Measurements from ENCODE around the gene PSMB5. TPM values are rescaled to one million over a fixed set of nuclear protein-coding genes. Genes with fewer than 3 reads are reported as not detected.

PSMB5 gene
- total and polyA plus RNA-seq, 4 experiments from 2014 or later = 31.4 to 56.6 (median 43.3) TPM

DNA sequence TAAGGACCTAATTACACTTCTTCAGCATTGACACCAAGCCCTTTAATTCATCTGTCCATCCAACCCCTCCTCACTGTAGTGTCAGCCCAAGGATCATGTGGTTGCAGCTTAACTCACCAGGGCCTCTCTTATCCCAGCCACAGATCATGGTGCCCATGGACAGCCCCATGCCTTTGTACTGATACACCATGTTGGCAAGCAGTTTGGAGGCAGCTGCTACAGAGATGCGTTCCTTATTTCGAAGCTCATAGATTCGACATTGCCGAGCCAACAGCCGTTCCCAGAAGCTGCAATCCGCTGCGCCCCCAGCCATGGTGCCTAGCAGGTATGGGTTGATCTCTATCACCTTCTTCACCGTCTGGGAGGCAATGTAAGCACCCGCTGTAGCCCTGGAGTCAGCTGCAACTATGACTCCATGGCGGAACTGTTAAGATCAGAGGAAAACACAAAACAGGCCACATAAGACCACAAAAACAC, 1.4 kb downstream of the PSMB5 start:
- Mint-ChIP-seq H3K9me3 (peaks cover 0 to 2% (median 0%) of the 10 kb centered on the region in 8 donors), H3K36me3 (peaks cover 24 to 31% of the 10 kb centered on the region in 2 donors), H3K4me1 (peaks cover 26 to 54% (median 41%) of the 10 kb centered on the region in 4 donors), H3K27me3 (no peaks in the 10 kb centered on the region), H3K27ac (peak overlapping the region; percentile 89 to 99 (median 98)), H3K4me3 (peak overlapping the region; percentile 87 to 98 (median 93))
- no peak for DNase-seq
- intact Hi-C loops (cut with micrococcal nuclease) = no loop called here
- ChIA-PET POLR2A (ENCODE audit: partially characterized antibody) (interaction anchor here (0.8 to 3.1 kb wide), 4 partner anchors 25 to 52 kb away, joined by 3 to 41 read pairs (median 4); no protein-coding TSS in a partner anchor), CTCF (ENCODE audit: partially characterized antibody) (interaction anchor here (1.0 to 2.4 kb wide), 6 partner anchors 26 to 60 kb away, joined by 4 to 17 read pairs (median 7); no protein-coding TSS in a partner anchor)
- Histone ChIP-seq H3K27me3 (ENCODE audit: insufficient read depth, low read length) (no peaks in the 10 kb centered on the region), H3K36me3 (ENCODE audit: insufficient read depth, low read length) (peaks cover 17% of the 10 kb centered on the region), H3K4me1 (ENCODE audit: insufficient read depth, low read length) (peaks cover 30% of the 10 kb centered on the region), H3K4me3 (ENCODE audit: low read length in 2 of 2) (peak overlapping the region in 1 of 2 donors; percentile 90), H3K27ac (ENCODE audit: low read depth, low read length) (peak overlapping the region; percentile 5), H3K9me3 (ENCODE audit: control insufficient read depth in 1 of 2, low read length in 2 of 2) (no peaks in the 10 kb centered on the region)

GRCh38 chr14:23030936-23031335, 3.8 kb downstream of the PSMB5 start:
- Mint-ChIP-seq H3K9me3 (peaks cover 0 to 2% (median 0%) of the 10 kb centered on the region in 8 donors), H3K27me3 (no peaks in the 10 kb centered on the region), H3K27ac (peak overlapping the region in 4 of 7 donors; percentile 5 to 63 (median 29)), H3K36me3 (peaks cover 35 to 39% of the 10 kb centered on the region in 2 donors), H3K4me1 (peaks cover 30 to 62% (median 48%) of the 10 kb centered on the region in 4 donors), H3K4me3 (no peak overlapping the region)
- Histone ChIP-seq H3K27ac (ENCODE audit: low read depth, low read length) (no peak overlapping the region), H3K4me1 (ENCODE audit: insufficient read depth, low read length) (peaks cover 38% of the 10 kb centered on the region), H3K36me3 (ENCODE audit: insufficient read depth, low read length) (peaks cover 21% of the 10 kb centered on the region), H3K4me3 (ENCODE audit: low read length in 2 of 2) (no peak overlapping the region), H3K9me3 (ENCODE audit: control insufficient read depth in 1 of 2, low read length in 2 of 2) (no peaks in the 10 kb centered on the region), H3K27me3 (ENCODE audit: insufficient read depth, low read length) (no peaks in the 10 kb centered on the region)
- intact Hi-C loops (cut with micrococcal nuclease) = no loop called here
- CTCF ChIA-PET (ENCODE audit: partially characterized antibody) = interaction anchor here (0.9 to 1.2 kb wide), 2 partner anchors 24 to 38 kb away, joined by 3 read pairs; no protein-coding TSS in a partner anchor
- POLR2A ChIA-PET (ENCODE audit: partially characterized antibody) = interaction anchor here (0.6 to 1.1 kb wide), 3 partner anchors 24 to 53 kb away, joined by 3 to 4 read pairs (median 3); no protein-coding TSS in a partner anchor
- DNase-seq = no peak

- Mint-ChIP-seq H3K36me3 (peaks cover 49% of the 10 kb centered on the region in 2 donors), H3K9me3 (peaks cover 0 to 3% (median 0%) of the 10 kb centered on the region in 8 donors), H3K4me3 (peak overlapping the region in 7 of 8 donors; percentile 12 to 77 (median 52)), H3K27ac (peak overlapping the region; percentile 39 to 88 (median 54)), H3K4me1 (peaks cover 34 to 60% (median 47%) of the 10 kb centered on the region in 4 donors), H3K27me3 (no peaks in the 10 kb centered on the region)
- CTCF ChIA-PET (ENCODE audit: partially characterized antibody) = interaction anchor here (0.6 to 4.2 kb wide), 11 partner anchors 22 to 205 kb away, joined by 3 to 17 read pairs (median 3); partner anchors contain the start of gene CDH24
- Histone ChIP-seq H3K27me3 (ENCODE audit: insufficient read depth, low read length) (no peaks in the 10 kb centered on the region), H3K27ac (ENCODE audit: low read depth, low read length) (peak overlapping the region; percentile 18), H3K9me3 (ENCODE audit: control insufficient read depth in 1 of 2, low read length in 2 of 2) (no peaks in the 10 kb centered on the region), H3K4me3 (ENCODE audit: low read length in 2 of 2) (no peak overlapping the region), H3K36me3 (ENCODE audit: insufficient read depth, low read length) (peaks cover 26% of the 10 kb centered on the region), H3K4me1 (ENCODE audit: insufficient read depth, low read length) (peaks cover 40% of the 10 kb centered on the region)
- intact Hi-C loops (cut with micrococcal nuclease) = no loop called here
- peak in 4 of 5 donors; percentile 36 to 47 (median 38) for DNase-seq
- POLR2A ChIA-PET (ENCODE audit: partially characterized antibody) = interaction anchor here (1.4 to 3.2 kb wide), 4 partner anchors 21 to 72 kb away, joined by 4 to 20 read pairs (median 5); partner anchors contain the start of genes ACIN1 and HAUS4
Observed at GRCh38 chr14:23028799-23029198, 5.9 kb downstream of the PSMB5 start.

- Mint-ChIP-seq H3K4me1 (peaks cover 32 to 53% (median 41%) of the 10 kb centered on the region in 4 donors), H3K4me3 (peak overlapping the region in 3 of 8 donors; percentile 49 to 62 (median 60)), H3K27me3 (no peaks in the 10 kb centered on the region), H3K9me3 (peaks cover 0 to 1% (median 0%) of the 10 kb centered on the region in 8 donors), H3K36me3 (peaks cover 33 to 36% of the 10 kb centered on the region in 2 donors), H3K27ac (peak overlapping the region in 5 of 7 donors; percentile 19 to 68 (median 61))
- no peak overlapping the region for H3K4me3 ChIP-seq (ENCODE audit: low read length in 2 of 2)
- ChIA-PET CTCF (ENCODE audit: partially characterized antibody) (interaction anchor here (1.4 to 2.0 kb wide), 4 partner anchors 29 to 52 kb away, joined by 3 to 7 read pairs (median 4); no protein-coding TSS in a partner anchor), POLR2A (ENCODE audit: partially characterized antibody) (interaction anchor here (1.1 to 6.2 kb wide), 3 partner anchors 9 to 43 kb away, joined by 3 to 42 read pairs (median 5); partner anchors contain the start of gene AJUBA)
- DNase-seq = no peak
- H3K4me1 ChIP-seq (ENCODE audit: insufficient read depth, low read length) = peaks cover 46% of the 10 kb centered on the region
- H3K27me3 ChIP-seq (ENCODE audit: insufficient read depth, low read length) = no peaks in the 10 kb centered on the region
- H3K9me3 ChIP-seq (ENCODE audit: control insufficient read depth in 1 of 2, low read length in 2 of 2) = no peaks in the 10 kb centered on the region
- no peak overlapping the region for H3K27ac ChIP-seq (ENCODE audit: low read depth, low read length)
- peaks cover 9% of the 10 kb centered on the region for H3K36me3 ChIP-seq (ENCODE audit: insufficient read depth, low read length)
- intact Hi-C loops (cut with micrococcal nuclease) = no loop called here
Observed at GRCh38 chr14:23025151-23025814, 9.4 kb downstream of the PSMB5 start.

- Histone ChIP-seq H3K27ac (ENCODE audit: low read depth, low read length) (no peak overlapping the region), H3K36me3 (ENCODE audit: insufficient read depth, low read length) (peaks cover 9% of the 10 kb centered on the region), H3K4me1 (ENCODE audit: insufficient read depth, low read length) (peaks cover 46% of the 10 kb centered on the region), H3K27me3 (ENCODE audit: insufficient read depth, low read length) (no peaks in the 10 kb centered on the region), H3K4me3 (ENCODE audit: low read length in 2 of 2) (no peak overlapping the region), H3K9me3 (ENCODE audit: control insufficient read depth in 1 of 2, low read length in 2 of 2) (no peaks in the 10 kb centered on the region)
- no peaks in the 10 kb centered on the region for H3K27me3 Mint-ChIP-seq
- POLR2A ChIA-PET (ENCODE audit: partially characterized antibody) = interaction anchor here (1.7 to 6.2 kb wide), 2 partner anchors 8 to 18 kb away, joined by 5 to 42 read pairs; no protein-coding TSS in a partner anchor
- DNase-seq = no peak
- peaks cover 33 to 53% (median 41%) of the 10 kb centered on the region in 4 donors for H3K4me1 Mint-ChIP-seq
- H3K4me3 Mint-ChIP-seq = peak overlapping the region in 1 of 8 donors; percentile 62
- peaks cover 33 to 36% of the 10 kb centered on the region in 2 donors for H3K36me3 Mint-ChIP-seq
- CTCF ChIA-PET (ENCODE audit: partially characterized antibody) = interaction anchor here (1.0 to 2.0 kb wide), 7 partner anchors 18 to 52 kb away, joined by 3 to 9 read pairs (median 4); partner anchors contain the start of gene CDH24
- intact Hi-C loops (cut with micrococcal nuclease) = no loop called here
- H3K27ac Mint-ChIP-seq = peak overlapping the region in 3 of 7 donors; percentile 19 to 68 (median 61)
- H3K9me3 Mint-ChIP-seq = peaks cover 0 to 1% (median 0%) of the 10 kb centered on the region in 8 donors
Observed at GRCh38 chr14:23024612-23025075, 10.1 kb downstream of the PSMB5 start.

DNA sequence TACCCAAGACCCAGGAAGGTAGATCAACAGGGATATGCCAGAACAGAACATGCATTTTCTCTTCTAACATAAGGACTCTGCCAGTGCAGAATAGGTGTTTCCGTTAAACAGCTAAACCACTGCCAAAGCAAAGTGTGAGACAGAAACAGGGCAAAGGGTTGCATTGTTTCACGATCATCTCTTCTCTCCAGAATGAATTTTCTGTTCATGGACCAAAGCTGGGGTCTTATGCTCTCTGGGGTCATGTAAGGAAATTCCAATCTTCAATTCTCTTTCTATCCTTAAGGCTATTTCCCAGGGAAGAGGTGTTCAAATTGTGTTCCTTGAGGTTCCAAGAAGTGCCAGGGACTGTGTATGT, 10.9 kb downstream of the PSMB5 start:
- intact Hi-C loops (cut with micrococcal nuclease) = no loop called here
- POLR2A ChIA-PET (ENCODE audit: partially characterized antibody) = interaction anchor here (0.9 to 6.2 kb wide), 3 partner anchors 11 to 17 kb away, joined by 5 to 42 read pairs (median 7); partner anchors contain the start of gene PSMB5
- Mint-ChIP-seq H3K27me3 (no peaks in the 10 kb centered on the region), H3K36me3 (peaks cover 28 to 31% of the 10 kb centered on the region in 2 donors), H3K27ac (peak overlapping the region in 3 of 7 donors; percentile 38 to 41 (median 39)), H3K9me3 (peaks cover 0 to 1% (median 0%) of the 10 kb centered on the region in 8 donors), H3K4me1 (peaks cover 26 to 45% (median 34%) of the 10 kb centered on the region in 4 donors), H3K4me3 (no peak overlapping the region)
- H3K27ac ChIP-seq (ENCODE audit: low read depth, low read length) = no peak overlapping the region
- no peak overlapping the region for H3K4me3 ChIP-seq (ENCODE audit: low read length in 2 of 2)
- peaks cover 39% of the 10 kb centered on the region for H3K4me1 ChIP-seq (ENCODE audit: insufficient read depth, low read length)
- no peaks in the 10 kb centered on the region for H3K27me3 ChIP-seq (ENCODE audit: insufficient read depth, low read length)
- H3K9me3 ChIP-seq (ENCODE audit: control insufficient read depth in 1 of 2, low read length in 2 of 2) = no peaks in the 10 kb centered on the region
- CTCF ChIA-PET (ENCODE audit: partially characterized antibody) = interaction anchor here (1.0 to 2.0 kb wide), 7 partner anchors 17 to 51 kb away, joined by 3 to 9 read pairs (median 4); partner anchors contain the start of gene CDH24
- no peak for DNase-seq
- peaks cover 9% of the 10 kb centered on the region for H3K36me3 ChIP-seq (ENCODE audit: insufficient read depth, low read length)

All from CD4-positive, alpha-beta memory T cell (primary cell).